ENCODE data around the gene ZBTB39.

DNA sequence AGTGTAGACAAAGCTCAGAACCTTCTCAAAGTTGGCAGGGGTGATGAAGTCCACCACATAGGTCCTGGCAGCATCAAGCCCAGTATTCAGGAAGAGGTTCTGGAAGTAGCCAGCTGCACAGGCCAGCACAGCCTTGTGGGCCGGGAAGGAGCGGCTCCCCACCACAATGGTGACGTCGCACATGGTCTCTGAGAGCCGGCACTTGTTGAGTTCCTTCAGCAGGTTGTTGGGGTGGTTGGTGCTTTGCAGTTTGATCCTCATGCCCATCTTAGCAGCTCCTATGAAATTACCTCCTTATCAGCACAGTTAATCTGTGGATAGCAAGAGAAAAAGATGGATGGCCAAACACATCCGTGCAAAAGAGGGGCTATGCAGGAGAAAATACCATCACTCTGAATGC lies 1.7 kb downstream of the ZBTB39 start:
- TF ChIP-seq CTCF (IDR thresholded peaks at IDR 0.05) = no peak
- no peak for TF ChIP-seq POLR2A (IDR thresholded peaks at IDR 0.05)

Data from body of pancreas (tissue), 4 donors.